Astrocyte of the hippocampus (primary cell): ENCODE results near the gene PRMT3.
"Not testable (repeated sequence)": the region's sequence is repeated elsewhere in the genome, so short reads cannot be mapped to it uniquely, and the experiment has no call there.

Experiments used
- DNase-seq: peaks from one replicate; pipeline ENCODE4 v3.0.0; 2011; ENCODE audit warnings: low read depth, low spot score

Gene PRMT3

DNA sequence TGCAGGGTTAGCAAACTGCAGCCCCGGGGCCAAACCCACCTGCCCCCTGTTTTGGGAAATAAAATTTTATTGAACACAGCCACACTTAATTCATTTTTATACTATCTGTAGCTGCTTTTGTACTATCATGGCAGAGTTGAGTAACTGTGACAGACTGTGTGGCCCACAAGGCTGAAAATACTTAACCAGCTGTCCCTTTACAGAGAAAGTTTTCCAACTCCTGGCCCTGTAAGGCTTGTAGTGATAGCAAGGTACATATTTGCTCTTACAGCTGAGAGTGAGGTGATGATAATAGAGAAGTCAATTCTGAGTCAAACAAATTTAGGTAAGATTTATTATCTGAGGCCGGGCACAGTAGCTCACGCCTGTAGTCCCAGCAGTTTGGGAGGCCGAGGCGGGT is 124.5 kb downstream of the PRMT3 start:
- DNase-seq, result no peak

DNA sequence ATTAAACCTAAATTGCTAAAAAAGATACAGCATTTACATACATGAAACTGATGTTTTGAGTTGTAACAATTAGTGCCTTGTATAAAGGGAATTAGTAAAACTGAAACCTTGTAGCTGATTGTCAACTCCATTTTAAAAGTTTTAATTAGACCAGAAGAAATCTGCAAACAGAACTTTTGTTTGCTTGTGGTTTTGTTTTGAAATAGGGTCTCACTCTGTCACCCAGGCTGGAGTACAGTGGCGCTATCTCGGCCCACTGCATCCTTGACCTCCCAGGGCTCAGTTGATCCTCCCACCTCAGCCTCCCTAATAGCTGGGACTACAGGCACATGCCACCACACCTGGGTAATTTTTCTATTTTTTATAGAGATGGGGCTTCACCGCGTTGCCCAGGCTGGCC is 125.4 kb downstream of the PRMT3 start:
- no peak for DNase-seq

DNA sequence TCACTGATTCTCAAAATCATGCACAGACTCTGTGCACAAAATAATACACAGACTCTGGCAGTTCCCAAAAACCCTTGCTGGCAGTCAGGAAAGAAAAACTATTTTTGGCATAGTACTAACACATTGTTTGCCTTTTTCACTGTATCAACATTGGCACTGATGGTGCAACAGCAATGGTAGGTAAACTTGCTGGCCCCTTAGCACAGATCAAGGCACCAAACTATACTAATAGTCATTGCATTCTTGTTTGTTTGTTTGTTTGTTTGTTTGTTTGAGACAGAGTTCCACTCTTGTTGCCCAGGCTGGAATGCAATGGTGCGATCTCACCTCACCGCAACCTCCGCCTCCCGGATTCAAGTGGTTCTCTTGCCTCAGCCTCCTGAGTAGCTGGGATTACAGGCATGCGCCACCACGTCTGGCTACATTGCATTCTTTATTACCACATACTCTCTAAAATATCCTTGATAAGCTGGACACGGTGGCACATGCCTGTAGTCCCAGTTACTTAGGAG is 130.9 kb downstream of the PRMT3 start:
- DNase-seq, result no peak

DNA sequence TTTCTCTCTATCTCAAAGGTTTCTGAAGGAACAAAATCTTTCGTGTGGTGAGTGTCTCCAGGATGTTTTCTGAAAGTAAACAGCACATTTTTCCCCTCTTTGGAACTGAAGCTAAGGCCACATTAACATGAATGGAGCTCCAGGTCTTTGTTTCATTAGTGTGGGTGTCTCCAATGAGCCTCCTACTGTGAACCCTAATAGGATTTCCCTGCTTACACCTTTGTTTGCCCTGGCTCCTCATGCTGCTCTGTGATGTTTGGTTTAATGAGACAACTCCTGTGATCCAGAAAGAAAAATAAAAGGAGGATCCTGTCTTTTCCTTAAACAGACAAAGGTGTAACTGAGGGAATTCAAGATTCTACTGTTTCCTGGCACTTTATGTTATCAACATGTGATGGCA is 135.0 kb downstream of the PRMT3 start:
- DNase-seq, result no peak

DNA sequence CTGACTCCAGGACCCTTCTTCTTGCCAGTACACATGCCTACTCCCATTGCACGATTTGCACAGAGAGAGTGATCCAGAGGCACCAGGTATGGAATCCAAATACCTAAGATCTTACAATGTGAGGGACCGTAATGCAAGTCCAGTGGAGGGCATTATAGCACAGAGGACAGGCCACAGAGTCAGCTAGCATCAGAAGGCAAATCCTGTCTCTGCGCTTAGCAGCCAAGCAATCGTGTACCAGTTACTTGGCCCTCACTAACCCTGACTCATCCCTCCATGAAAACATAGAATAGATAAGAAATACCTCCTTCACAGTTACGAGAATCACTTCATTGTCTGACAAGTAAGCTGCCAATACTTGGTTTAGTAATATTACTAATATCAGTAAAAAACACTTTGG is 142.2 kb downstream of the PRMT3 start:
- DNase-seq, result no peak

DNA sequence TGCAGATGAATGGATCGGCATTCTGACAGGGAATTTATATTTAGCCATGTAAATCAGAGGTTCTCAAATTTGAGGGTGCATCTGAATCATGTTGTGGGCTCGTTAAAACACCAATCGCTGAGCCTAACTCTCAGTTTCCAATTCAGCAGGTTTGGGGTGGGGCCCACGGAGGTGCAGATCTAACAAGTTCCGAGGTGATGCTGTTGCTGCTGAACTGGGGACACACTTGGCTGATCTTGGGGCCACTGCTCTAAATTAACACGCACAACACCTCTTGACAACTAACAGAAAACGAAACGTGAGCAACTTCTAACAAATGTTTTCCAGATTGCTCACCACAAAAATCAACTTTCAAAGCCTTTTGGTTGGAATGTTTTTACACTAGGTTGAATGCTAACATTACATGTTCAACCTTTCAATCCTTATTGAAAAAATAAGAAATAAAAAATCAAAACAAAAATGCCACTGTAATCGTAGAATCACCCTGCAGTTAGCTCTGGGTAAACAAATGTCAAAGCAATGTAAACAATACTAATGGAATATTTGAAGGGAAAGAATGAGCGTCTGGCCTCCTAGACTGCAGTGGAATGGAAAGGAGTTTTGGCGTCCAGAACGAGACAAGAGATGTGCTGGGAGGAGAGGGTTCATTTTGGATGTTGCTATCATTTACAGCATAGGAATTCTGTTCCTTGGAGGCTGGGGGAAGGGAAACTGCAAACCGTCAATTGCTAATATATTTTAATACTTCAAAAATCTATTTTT is 143.6 kb downstream of the PRMT3 start:
- DNase-seq, result no peak

DNA sequence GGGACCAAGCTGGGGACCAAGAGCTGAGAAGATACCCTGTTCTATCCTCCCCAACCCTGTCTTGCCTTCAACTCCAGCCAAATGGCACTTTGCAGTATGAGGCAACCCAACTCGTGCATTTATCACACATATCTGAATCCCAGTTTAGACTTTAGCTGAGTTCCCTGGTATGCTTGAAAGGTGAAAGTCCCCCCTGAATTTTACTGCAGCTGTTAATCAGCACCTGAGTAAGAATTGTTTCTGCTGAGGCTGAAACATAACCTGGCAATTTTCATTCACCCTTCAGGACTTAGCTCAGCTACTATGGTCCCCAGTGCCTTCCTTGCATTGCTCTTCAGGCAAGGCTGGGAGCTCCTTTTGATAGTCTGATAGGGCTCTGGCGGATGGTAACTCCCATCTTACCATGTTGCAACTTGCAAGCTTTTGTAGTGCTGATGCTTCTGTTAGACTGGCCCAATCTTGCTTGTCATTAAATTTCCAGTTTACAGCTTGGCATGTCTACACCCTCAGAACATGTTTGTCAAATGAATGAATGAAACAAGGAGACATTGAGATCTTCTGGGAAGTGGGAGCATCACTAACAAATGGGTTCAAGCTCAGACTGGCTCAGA is 147.9 kb downstream of the PRMT3 start:
- DNase-seq, result no peak

DNA sequence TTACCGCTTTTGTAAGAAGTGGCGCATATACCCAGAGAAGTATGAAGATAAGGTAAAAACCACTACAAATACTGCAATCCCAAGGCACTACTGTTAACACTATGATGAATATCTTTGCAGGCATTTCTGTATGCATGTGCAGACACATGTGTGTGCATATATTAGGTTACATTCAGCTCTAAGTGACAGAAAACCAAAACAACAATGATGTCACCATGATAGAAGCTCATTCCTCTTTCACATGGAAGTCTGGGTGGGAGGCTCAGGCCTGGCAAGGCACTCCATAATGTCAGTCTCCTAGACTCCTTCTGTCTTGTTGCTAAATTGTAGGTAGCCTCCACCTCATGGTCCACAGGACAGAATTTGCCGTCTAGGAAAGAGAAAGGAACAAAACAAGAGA is 148.8 kb downstream of the PRMT3 start:
- no peak for DNase-seq

DNA sequence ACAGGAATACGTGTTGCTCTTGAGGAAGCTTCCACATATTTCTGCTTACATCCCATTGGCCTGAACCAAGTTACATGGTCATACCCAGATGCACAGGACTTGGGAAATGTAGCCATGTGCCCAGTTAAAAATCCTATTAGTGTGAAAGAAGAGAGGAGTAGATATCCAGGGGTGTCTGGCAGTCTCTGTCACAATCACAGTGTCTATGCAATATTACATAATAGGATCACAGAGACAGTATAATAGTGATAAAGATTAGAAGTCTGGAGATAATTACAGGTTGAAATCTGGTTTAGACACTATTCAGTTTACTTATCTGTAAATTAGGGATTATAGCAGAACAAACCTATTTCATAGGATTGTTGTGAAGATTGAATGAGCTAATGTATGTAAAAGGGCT is 149.3 kb downstream of the PRMT3 start:
- DNase-seq, result no peak

DNA sequence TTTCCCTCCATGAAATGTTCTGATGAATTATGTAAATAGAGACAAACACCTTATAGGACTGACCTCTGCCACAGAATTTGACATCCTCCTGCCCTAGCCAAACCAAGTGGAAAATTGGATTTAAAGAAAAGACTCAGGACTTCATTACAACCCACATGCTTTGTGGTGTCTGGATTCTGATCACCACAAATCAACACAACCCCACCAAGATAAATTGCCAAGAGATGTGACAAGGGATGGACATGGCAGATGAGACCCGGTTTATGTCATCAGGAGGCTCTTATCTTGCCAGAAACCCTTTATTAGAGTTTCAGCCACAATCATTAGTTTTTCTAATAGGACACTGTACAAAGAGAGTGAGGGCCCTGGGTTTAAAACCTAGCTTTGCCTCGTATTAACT is 154.0 kb downstream of the PRMT3 start:
- DNase-seq, result no peak

DNA sequence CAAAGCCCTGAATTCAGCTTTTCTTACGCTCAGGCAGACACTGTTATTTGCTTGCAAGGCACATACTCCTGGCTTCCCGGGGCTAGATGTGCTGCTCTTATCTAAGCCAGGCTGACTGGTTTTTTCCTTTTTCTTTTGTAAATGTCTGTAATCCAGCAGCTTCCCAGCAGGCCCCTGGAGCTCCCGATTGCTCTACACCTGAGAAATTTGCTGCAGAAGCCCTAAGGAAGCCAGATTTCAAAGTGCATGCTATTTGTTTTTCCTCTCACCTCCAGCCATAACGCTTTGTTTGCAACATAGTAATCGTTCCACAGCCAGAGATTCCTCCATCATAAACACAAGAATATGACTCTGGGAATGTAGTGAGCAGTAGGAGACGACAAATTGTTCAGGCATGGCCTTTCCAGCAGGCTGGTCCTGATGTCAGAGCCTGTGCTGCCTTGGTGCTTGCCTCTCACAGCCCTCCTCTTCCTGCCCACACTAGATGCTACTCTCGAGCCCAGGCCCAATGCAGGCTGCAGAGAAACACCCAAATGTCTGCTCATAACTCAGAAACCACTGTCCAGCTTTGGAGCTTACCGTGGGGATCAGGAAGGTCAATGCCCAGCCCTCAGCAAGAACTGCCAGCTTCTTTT is 157.2 kb downstream of the PRMT3 start:
- no peak for DNase-seq

DNA sequence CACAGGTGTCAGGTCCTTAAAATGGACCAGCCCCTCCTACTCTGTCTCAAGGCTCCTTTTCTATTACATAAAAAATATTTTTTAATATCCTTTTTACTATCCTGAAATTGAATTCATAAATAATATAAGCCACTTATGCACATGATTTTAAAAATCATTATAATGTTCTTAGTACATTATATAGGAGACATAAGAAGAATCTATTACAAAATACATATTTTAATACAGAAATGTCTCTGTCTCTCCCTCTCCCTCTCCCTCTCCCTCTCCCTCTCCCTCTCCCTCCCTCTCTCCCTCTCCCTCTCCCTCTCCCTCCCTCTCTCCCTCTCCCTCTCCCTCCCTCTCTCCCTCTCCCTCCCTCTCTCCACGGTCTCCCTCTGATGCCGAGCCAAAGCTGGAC is 159.9 kb downstream of the PRMT3 start:
- DNase-seq, result no peak

DNA sequence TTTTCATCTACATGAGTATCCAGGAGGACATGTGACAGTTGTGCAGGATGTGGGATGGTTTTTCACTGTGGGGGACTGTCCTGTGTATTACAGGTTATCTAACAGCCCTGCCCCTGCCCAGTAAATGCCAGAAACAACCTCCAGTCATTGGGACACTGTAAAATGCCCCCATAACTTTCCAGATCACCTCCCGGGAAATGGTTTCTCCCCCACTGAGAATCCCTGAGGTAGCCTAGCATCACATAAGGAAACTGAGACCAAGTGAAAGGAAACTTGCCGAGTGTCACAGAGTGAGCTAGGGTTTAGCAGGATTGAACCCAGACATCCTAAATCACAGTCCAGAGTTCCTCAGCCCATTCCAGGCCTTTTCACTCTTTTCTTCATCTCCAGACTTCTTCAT is 163.6 kb downstream of the PRMT3 start:
- no peak for DNase-seq

DNA sequence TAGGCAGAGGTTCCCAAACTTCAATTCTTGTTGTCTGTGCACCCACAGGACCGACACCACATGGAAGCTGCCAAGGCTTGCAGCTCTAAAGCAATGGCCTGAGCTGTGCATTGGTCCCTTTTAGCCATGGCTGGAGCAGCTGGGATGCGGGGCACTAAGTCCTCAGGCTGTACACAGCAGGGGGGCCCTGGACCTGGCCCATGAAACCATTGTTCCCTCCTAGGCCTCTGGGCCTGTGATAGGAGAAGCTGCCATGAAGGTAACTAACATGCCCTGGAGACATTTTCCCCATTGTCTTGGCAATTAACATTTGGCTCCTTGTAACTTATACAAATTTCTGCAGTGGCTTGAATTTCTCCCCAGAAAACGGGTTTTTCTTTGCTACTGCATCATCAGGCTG is 168.3 kb downstream of the PRMT3 start:
- DNase-seq, result no peak

DNA sequence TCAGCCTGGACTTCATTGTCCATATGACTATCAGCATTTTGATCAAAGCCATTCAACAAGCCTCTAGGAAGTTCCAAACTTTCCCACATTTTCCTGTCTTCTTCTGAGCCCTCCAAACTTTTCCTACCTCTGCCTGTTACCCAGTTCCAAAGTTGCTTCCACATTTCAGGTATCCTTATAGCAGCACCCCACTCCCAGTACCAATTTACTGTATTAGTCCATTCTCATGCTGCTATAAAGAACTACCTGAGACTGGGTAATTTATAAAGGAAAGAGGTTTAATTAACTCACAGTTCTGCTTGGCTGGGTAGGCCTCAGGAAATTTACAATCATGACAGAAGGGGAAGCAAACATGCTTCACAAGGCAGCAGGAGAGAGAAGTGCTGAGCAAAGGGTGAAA is 168.9 kb downstream of the PRMT3 start:
- DNase-seq, result not testable (repeated sequence)

DNA sequence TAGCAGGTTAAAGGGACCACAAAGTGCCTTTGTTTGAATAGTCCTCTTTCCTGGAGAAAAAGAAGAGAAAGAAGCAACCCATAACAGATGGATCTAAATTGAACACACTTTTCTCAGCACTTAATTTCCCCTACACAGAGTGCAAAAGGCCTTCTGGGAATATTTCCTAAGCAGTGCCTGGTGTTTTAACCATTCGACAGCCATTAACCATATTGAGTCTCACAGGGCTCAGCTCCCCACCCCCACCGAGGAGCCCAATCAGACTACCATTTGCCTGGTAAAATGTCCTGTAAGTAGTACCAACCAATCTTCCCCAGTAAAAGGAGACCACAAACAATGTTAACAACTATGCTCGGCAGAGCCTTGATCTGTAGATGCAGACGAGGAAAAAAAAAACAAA is 171.2 kb downstream of the PRMT3 start:
- DNase-seq, result no peak
